HEK293T (cell line): ENCODE data around the gene CLCN3.

ENCODE experiments used
- CTCF ChIA-PET: fragments of 350-600 bp; formaldehyde crosslinking; extraction: SDS; loops from one replicate; lab custom pipeline; 2021; ENCODE audit warnings: antibody characterized with exemption, inconsistent platforms; lab: Yijun Ruan, JAX
- POLR2A ChIA-PET: fragments of 350-600 bp; formaldehyde crosslinking; extraction: SDS; loops from one replicate; lab custom pipeline; 2020; ENCODE audit warnings: antibody characterized with exemption, inconsistent platforms; lab: Yijun Ruan, JAX
- DNase-seq: peaks from one replicate; pipeline ENCODE4 v3.0.0; 2012; ENCODE audit warnings: mixed read lengths; ENCODE audit errors: extremely low spot score
- ARNT ChIP-seq: fragments of 450-650 bp; IDR thresholded peaks from 2 replicates; pipeline ENCODE4 v1.6.1; 2017; ENCODE audit warnings: mild to moderate bottlenecking
- BHLHE40 ChIP-seq: fragments of 450-650 bp; IDR thresholded peaks from 2 replicates; pipeline ENCODE4 v1.6.1; 2016; ENCODE audit warnings: mild to moderate bottlenecking, moderate library complexity, borderline replicate concordance
- CTBP1 ChIP-seq: fragments of 450-650 bp; IDR thresholded peaks from 2 replicates; pipeline ENCODE4 v1.6.1; 2016; ENCODE audit warnings: borderline replicate concordance
- ELF4 ChIP-seq: fragments of 450-650 bp; IDR thresholded peaks from 2 replicates; pipeline ENCODE4 v1.6.1; 2017; ENCODE audit warnings: antibody characterized with exemption
- FOXA1 ChIP-seq: fragments of 450-650 bp; IDR thresholded peaks from 2 replicates; pipeline ENCODE4 v1.6.1; 2016; ENCODE audit warnings: mild to moderate bottlenecking
- FOXK2 ChIP-seq: fragments of 450-650 bp; IDR thresholded peaks from 2 replicates; pipeline ENCODE4 v1.6.1; 2016; ENCODE audit warnings: mild to moderate bottlenecking
- FOXM1 ChIP-seq: fragments of 450-650 bp; IDR thresholded peaks from 2 replicates; pipeline ENCODE4 v1.6.1; 2017; ENCODE audit warnings: mild to moderate bottlenecking, borderline replicate concordance
- HDGF ChIP-seq: fragments of 450-650 bp; IDR thresholded peaks from 2 replicates; pipeline ENCODE4 v1.6.1; 2017; ENCODE audit warnings: antibody characterized with exemption, borderline replicate concordance
- L3MBTL2 ChIP-seq: fragments of 450-650 bp; conservative IDR thresholded peaks from 2 replicates; pipeline ENCODE4 v1.6.1; 2016; ENCODE audit warnings: mild to moderate bottlenecking
- LEF1 ChIP-seq: fragments of 450-650 bp; IDR thresholded peaks from 2 replicates; pipeline ENCODE4 v1.6.1; 2017; ENCODE audit warnings: mild to moderate bottlenecking, borderline replicate concordance
- NFRKB ChIP-seq: fragments of 450-650 bp; IDR thresholded peaks from 2 replicates; pipeline ENCODE4 v1.6.1; 2016; ENCODE audit warnings: mild to moderate bottlenecking, moderate library complexity
- PKNOX1 ChIP-seq: fragments of 450-650 bp; IDR thresholded peaks from 2 replicates; pipeline ENCODE4 v1.6.1; 2016
- SP1 ChIP-seq: fragments of 450-650 bp; IDR thresholded peaks from 2 replicates; pipeline ENCODE4 v1.6.1; 2017
- SUZ12 ChIP-seq: fragments of 450-650 bp; IDR thresholded peaks from 2 replicates; pipeline ENCODE4 v1.6.1; 2016; ENCODE audit warnings: mild to moderate bottlenecking
- TARDBP ChIP-seq: fragments of 450-650 bp; IDR thresholded peaks from 2 replicates; pipeline ENCODE4 v1.6.1; 2016
- ZNF384 ChIP-seq: fragments of 450-650 bp; IDR thresholded peaks from 2 replicates; pipeline ENCODE4 v1.6.1; 2016

The CLCN3 gene

GRCh38 chr4:169689681-169690080 is 69.3 kb downstream of the CLCN3 start:
- no peak for DNase-seq
- POLR2A ChIA-PET, result no interaction called here
- CTCF ChIA-PET, result no interaction called here
- no peak for TF ChIP-seq L3MBTL2

- TF ChIP-seq NFRKB (no peak), ZNF384 (no peak), SP1 (no peak), BHLHE40 (no peak), FOXA1 (no peak), HDGF (no peak), CTBP1 (no peak), L3MBTL2 (no peak), ELF4 (no peak), PKNOX1 (no peak), FOXM1 (no peak), LEF1 (no peak)
- DNase-seq, result no peak
- ChIA-PET POLR2A (no interaction called here), CTCF (interaction anchor here (0.6 to 0.7 kb wide), 3 partner anchors 9 to 72 kb away, joined by 3 read pairs; no protein-coding TSS in a partner anchor)
These were observed 70.4 kb downstream of the CLCN3 start for GRCh38 chr4:169690787-169691186.

GRCh38 chr4:169698331-169698730 is 78.0 kb downstream of the CLCN3 start:
- TF ChIP-seq PKNOX1 (no peak), LEF1 (no peak), NFRKB (no peak), SUZ12 (no peak), FOXK2 (no peak), BHLHE40 (no peak), SP1 (no peak)
- CTCF ChIA-PET, result interaction anchor here (0.6 to 1.2 kb wide), 2 partner anchors 85 to 562 kb away, joined by 3 read pairs; no protein-coding TSS in a partner anchor
- DNase-seq, result no peak
- POLR2A ChIA-PET, result no interaction called here

- ChIA-PET POLR2A (no interaction called here), CTCF (no interaction called here)
- TF ChIP-seq FOXA1 (no peak), FOXK2 (no peak), FOXM1 (no peak), NFRKB (no peak), TARDBP (no peak), BHLHE40 (no peak)
- DNase-seq, result no peak
These were observed 87.7 kb downstream of the CLCN3 start for GRCh38 chr4:169707958-169708643.

- DNase-seq, result no peak
- TF ChIP-seq ELF4 (no peak), L3MBTL2 (no peak), NFRKB (no peak), LEF1 (no peak), ARNT (no peak), FOXA1 (no peak), FOXK2 (no peak), HDGF (no peak), ZNF384 (no peak), FOXM1 (no peak), PKNOX1 (no peak), SUZ12 (no peak), SP1 (no peak)
- ChIA-PET POLR2A (no interaction called here), CTCF (no interaction called here)
These were observed 95.4 kb downstream of the CLCN3 start for GRCh38 chr4:169715826-169716225.

- no peak for DNase-seq
- ChIA-PET POLR2A (interaction anchor here (0.7 kb wide), 1 partner anchor 96 kb away, joined by 3 read pairs; the partner anchor contains the start of gene CLCN3), CTCF (no interaction called here)
- TF ChIP-seq TARDBP (no peak), LEF1 (no peak), NFRKB (no peak)
These were observed 96.3 kb downstream of the CLCN3 start for GRCh38 chr4:169716677-169717076.

GRCh38 chr4:169720529-169720928 is 100.2 kb downstream of the CLCN3 start:
- CTCF ChIA-PET, result interaction anchor here (4.0 kb wide), 1 partner anchor 107 kb away, joined by 31 read pairs; the partner anchor contains the start of gene NEK1
- POLR2A ChIA-PET, result no interaction called here
- TF ChIP-seq BHLHE40 (no peak), ELF4 (no peak), TARDBP (no peak), CTBP1 (no peak), LEF1 (no peak), HDGF (no peak), NFRKB (no peak), L3MBTL2 (no peak), SP1 (no peak), FOXA1 (no peak), FOXM1 (no peak), ZNF384 (no peak)
- no peak for DNase-seq
